HG03045 (cell line): Measurements from ENCODE around the gene WNT7B.
"Not testable (repeated sequence)": the region's sequence is repeated elsewhere in the genome, so short reads cannot be mapped to it uniquely, and the experiment has no call there.

Source experiments
- ATAC-seq: cut with Tn5 transposase; IDR thresholded peaks from one replicate; pipeline ENCODE4 v1.9.1; 2021; ENCODE audit warnings: mild to moderate bottlenecking, moderate library complexity; ENCODE audit not compliant: unreplicated experiment

WNT7B gene

DNA sequence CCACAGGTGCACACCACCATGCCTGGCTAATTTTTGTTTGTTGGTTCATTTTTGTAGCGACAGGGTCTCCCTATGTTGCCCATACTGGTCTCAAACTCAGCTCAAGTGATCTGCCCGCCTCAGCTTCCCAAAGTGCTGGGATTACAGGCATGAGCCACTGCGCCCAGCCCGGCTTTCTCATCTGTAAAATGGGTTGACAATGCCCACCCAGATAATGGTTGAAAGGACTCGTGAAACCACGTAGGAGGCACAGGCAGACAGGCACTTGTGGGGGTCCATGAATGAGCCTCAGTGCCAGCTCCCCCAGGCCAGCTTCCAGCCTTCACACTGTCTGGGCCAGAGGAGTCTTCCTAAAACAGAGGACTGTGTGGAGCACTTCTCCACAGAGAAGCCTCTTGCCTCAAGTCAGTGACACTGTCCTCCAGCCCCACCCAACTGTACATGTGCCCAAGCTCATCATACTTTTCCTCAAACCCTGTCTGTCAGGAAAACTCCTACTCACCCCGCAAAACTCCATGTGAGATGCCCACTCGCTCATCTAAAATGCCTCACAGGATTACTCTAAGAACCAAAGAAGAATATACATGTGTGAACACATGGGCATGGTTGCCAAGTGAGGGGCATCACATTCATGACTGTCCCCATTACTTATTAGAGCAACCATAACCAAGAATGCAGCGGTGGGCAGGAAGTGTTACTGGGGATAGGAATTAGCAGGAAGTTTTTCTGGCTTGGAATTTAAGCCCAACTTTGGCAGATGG, 32.1 kb upstream of the WNT7B start:
- ATAC-seq = no peak

DNA sequence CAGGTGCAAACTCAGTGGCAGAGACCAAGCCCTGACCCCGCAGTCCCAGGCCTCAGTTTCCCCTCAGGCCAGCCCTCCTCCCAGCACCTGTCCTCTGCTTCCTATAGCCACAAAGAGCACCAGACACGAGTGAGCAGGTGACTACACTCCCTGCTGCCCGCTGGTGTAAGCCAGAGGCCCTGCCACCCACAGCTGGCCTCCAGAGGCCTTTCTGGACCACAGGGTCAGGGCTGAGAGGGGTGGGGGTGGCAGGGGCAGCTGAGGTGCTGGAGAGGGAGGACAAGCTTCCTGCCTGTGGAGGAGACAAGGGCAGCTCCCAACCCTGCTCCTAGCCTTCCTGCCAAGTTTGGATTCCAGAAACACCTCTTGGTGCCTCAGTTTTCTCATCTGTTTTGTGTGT, 31.3 kb upstream of the WNT7B start:
- ATAC-seq = no peak

DNA sequence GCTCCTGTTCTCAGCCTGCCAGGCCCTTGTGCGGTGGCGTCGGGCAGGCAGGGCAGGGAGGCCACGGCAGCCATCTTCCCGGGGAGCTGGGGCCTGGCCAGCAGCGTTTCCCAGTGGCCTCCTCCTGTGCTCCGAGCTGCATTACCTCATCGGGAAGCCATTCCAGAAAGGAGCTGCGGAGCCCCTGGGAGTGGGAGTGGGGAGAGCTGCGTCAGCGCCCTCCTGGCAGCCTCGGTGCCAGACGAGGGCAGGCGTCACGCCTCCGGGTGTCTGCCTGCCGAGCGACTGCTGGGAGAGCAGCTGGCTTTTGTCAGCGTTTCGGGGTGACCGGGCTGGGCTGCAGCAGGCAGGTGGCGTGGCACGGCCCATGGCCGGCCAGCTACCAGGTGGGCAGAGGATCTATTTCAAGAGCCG, 30.9 kb upstream of the WNT7B start:
- no peak for ATAC-seq

DNA sequence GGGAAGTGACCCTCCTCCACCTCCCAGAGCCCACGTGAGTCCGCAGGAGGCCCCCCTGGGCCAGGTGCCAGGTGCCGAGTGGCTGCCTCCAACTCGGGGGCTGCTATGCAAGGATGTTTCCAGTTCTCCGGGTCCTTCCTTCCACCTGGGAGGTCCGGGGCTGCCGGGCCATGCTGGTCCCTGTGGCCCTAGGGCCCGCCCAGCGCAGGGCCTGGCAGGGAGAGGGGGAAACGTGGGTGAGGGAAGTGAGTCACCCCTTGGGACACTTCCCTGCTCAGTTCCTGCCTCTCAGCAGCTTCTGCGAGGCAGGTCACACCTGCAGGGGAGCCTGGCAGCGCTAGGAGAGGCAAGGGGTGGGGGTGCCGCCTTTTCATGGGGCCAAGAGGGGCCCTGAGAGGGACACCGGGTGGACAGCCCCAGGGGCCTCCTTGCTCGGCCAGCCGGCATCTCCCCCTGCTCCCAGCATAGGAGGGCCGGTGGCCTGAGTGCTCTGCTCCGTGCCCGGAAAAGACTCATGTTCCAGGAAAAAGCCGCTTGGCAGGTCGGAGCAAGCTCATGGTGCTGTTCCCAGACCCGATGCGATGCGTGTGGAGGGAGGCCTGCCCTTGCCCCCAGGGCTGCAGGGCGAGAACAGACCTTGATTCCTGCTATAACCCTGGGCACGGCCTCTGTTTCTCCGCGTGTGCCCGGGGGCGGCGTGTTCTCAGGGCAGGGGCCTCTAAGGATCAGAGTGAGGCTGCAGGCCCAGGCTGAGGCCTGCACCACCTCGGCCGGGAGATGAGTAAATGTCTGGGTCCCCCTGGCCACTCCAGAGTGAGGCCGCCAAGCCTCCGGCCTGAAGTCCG, 30.3 kb upstream of the WNT7B start:
- ATAC-seq = no peak

DNA sequence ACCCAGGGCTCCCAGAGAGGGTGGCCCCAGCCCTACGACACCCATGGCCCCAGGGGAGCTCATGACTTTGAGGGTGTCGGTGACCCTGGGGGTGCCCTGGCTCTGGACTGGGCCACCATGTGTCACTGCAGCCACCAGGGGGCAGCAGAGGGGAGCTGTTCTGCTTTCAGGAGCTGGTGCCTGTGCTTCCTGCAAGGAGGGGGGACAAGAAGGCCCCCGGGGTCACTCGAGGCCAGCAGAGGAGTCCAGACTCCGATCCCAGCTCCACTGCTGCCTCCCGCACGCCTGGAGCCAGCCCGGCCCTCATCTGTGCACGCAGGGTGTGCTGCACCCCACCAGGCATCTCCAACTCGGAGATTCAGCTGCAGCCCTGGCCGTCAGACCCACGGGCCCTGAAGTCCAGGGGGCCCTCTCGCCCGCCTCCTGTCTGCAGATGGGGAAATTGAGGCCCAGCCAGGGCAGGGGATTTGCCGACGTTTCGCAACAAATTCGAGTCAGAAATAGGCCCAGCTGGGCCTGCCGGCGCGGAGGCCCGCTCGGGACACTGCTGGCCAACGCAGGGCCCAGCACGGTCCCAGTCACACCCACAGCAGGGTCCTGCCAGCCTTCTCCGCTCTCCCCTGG, 29.5 kb upstream of the WNT7B start:
- no peak for ATAC-seq

DNA sequence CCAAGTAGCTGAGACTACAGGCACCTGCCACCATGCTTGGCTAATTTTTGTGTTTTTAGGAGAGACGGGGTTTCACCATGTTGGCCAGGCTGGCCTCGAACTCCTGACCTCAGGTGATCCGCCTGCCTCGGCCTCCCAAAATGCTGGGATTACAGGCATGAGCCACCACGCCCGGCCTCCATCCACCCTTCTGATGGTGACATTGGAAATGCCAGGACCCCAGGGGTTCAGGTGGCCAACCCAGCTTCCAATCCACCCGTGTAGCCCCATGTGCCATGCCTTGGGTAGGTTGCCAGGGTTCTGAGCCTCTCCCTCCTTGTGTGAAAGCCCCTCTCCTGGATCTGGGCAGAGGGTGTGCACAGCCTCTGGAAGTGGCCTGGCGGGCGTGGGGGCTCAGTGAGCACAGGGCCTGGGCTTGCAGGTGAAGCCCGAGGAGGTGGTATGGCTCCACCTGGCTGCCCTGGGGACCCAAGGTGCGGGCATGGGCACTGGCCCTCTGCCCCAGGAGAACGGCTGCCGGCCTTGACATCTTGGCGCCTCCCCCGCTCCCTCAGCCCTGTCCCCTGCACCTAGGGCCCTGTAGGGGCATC, 28.2 kb upstream of the WNT7B start:
- ATAC-seq = not testable (repeated sequence)

DNA sequence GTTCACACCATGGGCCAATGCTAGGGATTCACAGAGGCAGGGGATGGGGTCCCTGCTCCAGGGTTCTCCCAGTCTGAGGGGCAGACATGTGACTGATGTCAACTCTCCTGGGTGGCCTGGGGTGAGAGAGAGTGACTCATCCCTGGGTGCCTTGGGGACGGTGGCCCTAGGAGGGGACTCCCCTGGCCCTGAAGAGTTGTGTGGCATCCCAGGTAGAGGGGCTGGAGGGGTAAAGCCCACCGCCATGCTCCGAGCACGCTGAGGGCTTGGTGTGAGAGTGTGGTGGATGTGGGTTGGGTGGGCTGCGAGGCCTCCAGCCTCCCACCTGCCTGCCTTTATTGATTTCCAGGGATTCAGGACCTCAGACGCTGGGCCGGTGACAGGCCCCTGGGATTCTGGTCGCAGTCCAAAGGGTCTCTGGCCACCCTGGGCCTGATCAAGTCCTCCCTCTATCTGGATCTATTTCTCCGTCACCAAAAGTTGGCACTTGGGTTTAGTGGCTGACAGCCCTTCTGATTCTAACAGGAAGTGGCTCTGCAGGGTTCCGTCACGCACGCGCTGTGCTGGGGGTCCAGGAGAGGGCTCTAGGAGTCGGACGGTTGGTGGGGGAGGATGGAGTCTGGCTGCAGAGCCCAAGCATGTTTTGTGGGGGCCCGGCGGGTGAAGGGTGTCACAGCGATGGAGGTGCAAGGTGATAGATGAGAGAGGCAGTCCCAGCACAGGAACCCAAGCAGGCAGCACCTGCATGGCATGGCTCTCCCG, 27.3 kb upstream of the WNT7B start:
- no peak for ATAC-seq

DNA sequence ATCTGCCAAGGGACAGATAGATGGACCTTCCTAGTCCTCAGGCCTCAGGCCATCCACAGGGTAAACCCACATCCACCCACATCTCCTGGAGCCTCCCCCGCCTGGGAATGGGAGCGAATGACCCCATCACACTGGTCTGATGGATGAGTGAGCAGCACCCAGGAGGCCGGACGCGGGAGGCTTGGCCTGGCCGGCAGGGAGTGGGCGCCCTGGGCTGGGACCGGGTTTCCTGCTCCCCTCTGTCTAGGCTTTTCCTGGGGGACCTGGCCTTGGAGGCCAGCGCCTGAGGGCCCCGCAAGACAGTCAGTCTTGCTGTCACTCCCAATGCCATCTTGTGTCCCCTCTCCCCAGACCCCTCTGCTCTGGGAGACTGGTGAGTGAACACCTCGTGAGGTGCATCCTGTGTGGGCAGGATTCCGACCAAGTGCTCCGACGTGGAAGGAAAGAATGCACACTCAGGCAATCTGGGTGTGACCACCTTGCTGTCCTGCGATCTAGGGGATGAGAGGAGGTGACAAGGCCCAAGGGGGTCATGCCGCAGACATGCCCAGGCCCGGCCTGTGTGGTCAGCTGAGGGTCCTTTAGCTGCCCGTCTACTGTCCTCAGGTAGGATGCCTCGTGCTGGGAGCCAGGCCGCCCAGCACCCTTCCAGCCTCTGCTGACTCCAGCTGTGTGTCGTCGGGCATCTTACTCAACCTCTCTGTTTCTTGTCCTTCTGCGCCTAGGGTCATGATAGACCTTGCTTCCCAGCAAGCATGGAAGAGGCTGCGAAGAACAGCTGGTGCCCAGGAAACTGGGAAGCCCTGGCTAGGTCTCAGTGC, 26.5 kb upstream of the WNT7B start:
- ATAC-seq = no peak

DNA sequence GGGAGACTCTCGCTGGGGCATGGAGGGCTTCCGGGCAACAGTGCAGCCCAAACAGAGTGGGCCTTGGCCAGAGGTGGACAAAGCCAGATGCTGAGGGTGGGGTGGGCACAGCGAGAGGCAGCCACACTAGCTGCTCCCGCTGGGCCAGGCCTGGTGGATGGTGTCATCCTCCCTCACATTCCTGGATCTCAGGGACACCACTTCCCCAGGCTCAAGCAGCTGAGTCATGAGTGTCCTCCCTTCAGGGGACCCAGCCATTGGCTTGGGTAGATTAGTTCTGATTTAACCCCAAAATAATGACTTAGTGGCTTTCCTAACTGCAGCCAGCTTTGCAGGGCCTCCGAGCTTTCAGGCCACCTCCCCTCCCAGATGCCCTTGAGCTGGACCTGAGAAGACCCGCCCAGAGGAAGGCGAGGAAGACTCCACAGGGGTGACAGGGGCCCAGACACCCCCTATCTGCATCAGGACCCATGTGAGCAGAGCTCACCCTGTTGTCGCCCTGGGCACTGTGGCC, 25.9 kb upstream of the WNT7B start:
- ATAC-seq = no peak

DNA sequence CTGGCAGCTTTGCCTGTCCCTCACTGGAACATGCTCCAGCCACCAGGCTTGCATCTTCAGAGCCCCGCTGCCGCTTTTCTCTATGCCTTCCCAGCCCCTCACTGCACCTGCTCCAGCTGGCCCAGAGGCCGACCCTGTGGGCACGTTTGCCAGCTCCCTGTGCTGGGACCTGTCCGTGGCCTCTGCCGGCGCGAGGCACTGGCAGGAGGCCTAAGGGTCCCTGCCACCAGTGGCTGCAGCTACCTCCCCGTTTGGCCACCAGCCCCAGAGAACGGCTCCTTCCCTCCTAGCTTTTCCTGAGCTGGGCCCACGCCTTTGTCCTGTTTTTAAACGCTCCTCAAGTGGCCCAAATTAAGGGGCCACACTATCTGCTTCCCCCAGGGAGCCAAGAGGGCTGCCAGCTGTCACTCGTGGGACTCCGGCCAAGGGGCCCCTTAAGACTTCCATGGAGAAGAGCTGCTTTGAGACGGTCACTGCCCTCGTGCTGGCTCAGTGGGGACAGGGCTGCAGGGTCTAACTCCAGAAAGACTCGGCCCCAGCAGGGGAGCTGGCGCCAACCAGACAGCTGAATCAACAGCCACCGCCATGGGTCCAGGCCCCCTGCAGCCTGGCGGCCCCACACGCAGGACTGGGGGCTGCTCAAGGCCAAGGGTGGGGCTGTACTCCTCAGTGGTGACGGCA, 24.6 kb upstream of the WNT7B start:
- no peak for ATAC-seq

DNA sequence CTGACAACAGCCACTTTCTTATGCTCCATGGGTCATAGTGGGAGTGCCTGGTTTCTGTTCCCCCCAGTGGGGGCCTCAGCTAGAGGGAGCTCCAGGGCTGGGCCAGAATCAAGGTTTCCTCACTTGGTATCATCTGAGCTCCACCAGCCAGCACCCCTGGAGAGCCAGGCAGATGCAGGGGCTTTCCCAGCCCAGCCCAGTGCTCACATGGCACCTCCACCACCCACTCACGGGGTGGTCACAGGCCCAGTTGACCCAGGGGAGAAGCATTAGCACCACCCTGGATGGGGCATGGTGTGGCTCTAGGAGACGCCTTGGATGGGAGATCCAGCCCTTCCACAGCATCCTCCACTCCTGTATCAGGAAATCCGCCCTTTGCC, 24.1 kb upstream of the WNT7B start:
- no peak for ATAC-seq

DNA sequence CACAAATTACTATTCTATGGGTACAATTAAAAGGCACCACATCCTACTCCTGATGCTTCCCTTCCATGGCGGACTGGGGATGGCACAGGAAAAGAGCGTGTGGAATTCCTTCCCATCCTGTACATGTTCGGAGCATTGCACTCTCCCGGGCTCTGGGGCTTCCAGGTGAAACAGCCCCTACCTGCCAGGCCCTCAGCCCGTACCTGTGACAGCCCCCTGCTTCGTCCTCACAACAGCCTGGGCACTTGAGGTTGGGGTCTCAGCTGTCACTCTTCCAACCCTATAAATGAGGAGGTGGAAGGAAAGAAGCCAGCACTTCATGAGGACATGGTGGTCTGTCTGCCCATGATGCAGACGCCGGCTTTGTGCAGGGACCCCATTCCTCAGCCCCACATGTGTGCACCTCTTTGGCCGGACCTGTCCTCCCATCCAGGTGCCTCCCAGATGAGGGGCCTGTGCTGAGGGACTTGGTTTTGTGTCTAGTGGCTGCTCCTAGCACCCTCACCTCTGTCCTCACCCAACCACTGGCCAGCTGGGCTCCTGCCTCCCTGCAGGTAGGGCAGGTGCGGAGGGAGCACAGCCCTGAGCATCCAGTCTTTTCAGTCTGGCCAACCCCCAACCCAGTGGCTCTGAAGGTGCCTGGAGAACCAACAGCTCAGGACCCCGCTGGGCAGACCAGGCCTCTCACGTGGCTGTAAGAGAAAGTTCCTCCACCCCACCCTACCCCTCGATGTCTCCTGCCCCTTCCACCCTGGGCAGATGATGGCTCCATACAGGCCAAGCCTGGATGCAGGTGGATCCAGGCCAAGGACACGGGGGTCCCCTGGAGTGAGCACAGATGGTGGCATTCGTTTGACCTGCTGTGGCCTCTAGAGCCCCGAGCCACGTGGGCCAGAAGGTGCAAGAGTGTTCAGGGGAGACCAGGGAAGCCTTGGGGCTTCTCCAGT, 23.4 kb upstream of the WNT7B start:
- no peak for ATAC-seq

DNA sequence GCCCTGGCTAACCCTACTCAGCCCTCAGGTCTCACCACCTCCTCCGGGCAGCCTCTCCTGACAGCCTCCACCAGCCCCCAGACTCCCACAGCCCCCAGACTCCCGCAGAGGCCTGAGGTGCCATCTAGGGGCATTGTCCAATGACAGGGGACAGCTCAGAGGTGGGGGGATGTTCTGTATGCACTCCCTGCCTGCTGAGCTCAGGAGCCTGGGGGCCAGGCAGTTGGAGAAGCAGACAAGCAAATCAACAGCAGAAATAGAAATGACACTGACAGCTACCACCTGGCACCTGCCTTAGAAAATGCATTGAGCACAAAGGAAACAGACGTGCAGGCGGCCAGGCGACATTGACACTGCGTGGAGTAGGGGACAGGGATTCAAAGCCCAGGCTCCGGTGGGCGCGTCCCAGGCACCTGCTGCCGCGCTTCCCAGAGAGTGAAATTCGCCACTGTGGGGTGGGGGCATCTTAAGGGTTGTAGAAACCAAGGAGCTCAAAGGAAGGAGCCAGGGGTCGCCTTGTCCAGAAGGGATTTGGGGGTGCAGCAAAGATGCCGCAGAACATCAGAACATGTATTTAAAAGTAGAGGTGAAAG, 22.5 kb upstream of the WNT7B start:
- no peak for ATAC-seq

DNA sequence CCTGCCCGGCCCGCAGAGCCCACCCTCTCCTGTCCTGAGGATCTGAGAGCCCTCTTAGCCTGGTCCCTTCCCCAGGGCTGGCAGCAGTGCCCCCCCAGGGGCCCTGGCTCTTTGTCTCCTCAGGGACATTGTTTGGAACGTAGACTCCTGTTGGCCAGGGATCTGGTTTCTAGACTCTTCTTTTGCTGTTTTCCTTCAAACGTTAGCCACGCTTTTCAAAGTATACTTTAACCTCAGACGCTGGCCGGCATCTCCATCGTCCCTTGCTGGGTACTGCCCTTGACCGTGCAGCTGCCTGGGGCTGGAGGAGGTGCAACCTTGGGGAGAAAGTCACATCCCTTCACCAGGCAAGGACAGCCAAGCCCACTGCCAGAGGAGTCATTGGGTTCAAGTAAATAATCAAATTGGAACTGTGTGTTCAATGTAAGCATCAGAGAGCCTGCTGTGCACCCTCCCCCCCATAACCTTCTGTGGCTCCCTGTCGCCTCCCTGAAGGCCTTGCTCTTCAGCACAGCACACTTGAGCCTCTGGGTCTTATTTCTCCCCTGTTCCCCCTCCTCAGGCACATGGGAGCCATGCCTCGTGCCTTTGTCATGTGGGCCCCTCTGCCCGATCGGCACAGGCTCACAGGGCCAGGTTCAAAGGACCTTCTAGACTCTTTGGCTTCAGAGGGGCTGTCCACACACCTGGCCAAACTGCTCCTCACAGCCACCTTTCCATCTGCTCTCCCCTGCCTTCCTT, 21.8 kb upstream of the WNT7B start:
- ATAC-seq = no peak

DNA sequence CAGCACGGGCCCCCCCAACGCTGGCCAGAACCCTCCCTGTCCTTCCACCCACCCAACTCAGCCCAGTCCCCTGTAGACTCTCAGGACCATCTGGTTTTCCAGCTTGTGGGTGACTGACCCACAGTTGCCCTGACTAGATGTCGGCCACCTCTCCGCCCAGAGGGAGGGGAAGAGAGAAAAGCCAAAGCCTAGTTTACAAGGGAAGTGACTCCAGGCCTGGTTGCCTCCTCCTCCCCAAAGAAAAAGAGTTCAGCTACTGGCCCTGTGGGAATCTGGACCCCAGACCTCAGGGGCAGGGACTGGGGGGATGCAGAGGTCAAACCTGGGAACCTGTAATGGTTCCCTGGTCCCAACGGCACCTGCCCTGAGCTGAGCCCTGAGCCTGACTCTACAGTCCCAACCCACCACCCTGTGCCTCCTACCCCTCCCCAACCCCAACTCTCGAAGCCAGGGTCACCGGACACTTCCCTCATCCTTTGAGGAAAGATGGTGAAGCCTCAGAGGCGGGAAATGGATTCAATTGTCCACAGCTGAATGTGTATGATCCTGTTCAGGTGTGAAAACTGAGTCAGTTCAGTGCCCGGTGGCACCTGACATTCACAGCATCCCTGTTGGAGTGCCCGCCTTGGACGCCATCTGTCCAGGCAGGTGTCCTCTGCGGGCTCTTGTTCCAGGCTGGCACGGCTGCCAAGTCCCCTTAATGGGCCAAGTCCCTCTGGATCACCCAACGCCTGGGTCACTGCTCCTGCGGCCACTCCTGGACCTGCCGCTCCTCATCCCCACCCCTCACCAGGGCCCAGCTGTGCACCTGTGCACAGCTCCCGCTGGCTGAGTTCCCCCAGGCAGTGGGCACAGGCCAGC, 21.0 kb upstream of the WNT7B start:
- no peak for ATAC-seq
